Measurements from ENCODE around the gene KLHL25. TPM values are rescaled to one million over a fixed set of nuclear protein-coding genes. Genes with fewer than 3 reads are reported as not detected.
A peak's percentile ranks its signal among the peaks of the same experiment; 100 is the strongest.

KLHL25 gene
- total and polyA plus RNA-seq, 2 of the 8 experiments (the other 6 are each of a cell fraction or from before 2014, with no cell fraction given), result 16.5 to 22.0 TPM

DNA sequence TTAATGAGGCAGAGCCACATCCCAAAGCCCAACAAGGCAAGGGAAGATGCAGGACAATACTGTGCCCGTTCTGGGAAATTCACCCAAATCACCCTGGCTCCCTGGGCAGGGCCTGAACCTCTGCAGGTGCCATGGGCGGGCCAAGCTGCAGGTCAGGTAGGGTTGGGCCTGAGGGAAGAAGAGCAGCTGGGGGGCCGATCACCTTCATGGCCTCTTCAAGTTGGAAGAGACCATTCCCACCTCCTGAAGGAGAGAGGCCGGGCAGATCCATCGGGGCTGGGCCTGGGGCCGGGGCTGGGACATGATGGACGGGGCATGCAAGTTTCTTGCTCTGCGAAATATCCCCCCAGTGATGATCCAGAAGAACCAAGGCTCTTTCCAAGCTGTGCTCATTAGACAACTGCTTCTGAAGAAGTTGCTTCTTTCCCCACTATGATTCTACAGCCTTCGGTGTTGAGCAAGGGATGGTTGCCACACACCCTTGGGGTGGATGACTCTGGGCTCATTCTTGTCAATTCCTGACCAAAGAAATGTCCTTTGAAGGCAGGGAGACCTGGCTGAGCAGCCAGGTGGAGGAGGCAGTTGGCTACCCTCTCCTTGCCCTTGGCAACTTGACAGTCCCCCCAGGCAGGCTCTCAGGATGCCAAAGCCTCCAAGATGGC lies 38.2 kb downstream of the KLHL25 start:
- H3K79me2 ChIP-seq (ENCODE audit: control insufficient read depth in 1 of 2, insufficient read depth in 2 of 2, low read length in 2 of 2), result no peaks in the 10 kb centered on the region
- no peak overlapping the region for H3K23ac ChIP-seq (ENCODE audit: insufficient read length)
- H2BK20ac ChIP-seq (ENCODE audit: low read length), result no peak overlapping the region
- DNase-seq (ENCODE audit: low read depth in 1 of 2, low spot score in 2 of 2) (no peak), FAIRE-seq (no peak)
- H3K27ac ChIP-seq (ENCODE audit: low read depth, low read length), result no peak overlapping the region
- H4K20me1 ChIP-seq (replicated peaks in 1 of 2; ENCODE audit: control insufficient read depth in 1 of 2, insufficient read depth in 2 of 2, low read length in 2 of 2), result peaks cover 2 to 10% of the 10 kb centered on the region in 2 experiments
- H3K4me1 ChIP-seq (replicated peaks in 1 of 4; ENCODE audit: control insufficient read depth in 3 of 4, insufficient read depth in 4 of 4, low read length in 3 of 4), result peaks cover 0 to 15% (median 10%) of the 10 kb centered on the region in 4 experiments; a peak in 6 of 7 replicates
- peaks cover 0 to 7% (median 1%) of the 10 kb centered on the region in 4 experiments; a peak in 4 of 8 replicates for H3K36me3 ChIP-seq (ENCODE audit: control insufficient read depth in 2 of 4, insufficient read depth in 4 of 4, low read length in 3 of 4)
- WGBS, 2 experiments (ENCODE audit: extremely low coverage in 1 of 2, insufficient coverage in 1 of 2, insufficient read length in 1 of 2, insufficient replicate concordance in 2 of 2, low coverage in 1 of 2, low lambda C conversion rate in 2 of 2, missing lambda C conversion rate in 1 of 2), result 94% methylated on average over 8 of the region's 9 CpGs; no CpG with 5 or more reads in 1 of the 2 experiments
- no peak overlapping the region for H2AFZ ChIP-seq (ENCODE audit: low read length)
- no peak overlapping the region for H2BK15ac ChIP-seq (ENCODE audit: low read length)
- H4K8ac ChIP-seq (ENCODE audit: extremely low read depth, insufficient read depth, low read length), result 0 out of 2 replicates have a peak overlapping the region, but pooled peaks have one; percentile 15
- ChIA-PET CTCF (ENCODE audit: partially characterized antibody) (interaction anchor here (0.7 to 1.9 kb wide), 5 partner anchors 14 to 84 kb away, joined by 3 to 4 read pairs (median 3); no protein-coding TSS in a partner anchor), POLR2A (ENCODE audit: partially characterized antibody) (no interaction called here)
- TF ChIP-seq RAD21 (IDR thresholded peaks at IDR 0.05 in 1 of 2, conservative IDR thresholded peaks at IDR 0.05 in 1 of 2; ENCODE audit: low read depth in 2 of 2, low read length in 2 of 2) (no peak), JUND (IDR thresholded peaks at IDR 0.05; ENCODE audit: low read length) (no peak), RBBP5 (IDR thresholded peaks at IDR 0.05; ENCODE audit: borderline replicate concordance, low read depth, low read length) (no peak), CEBPB (IDR thresholded peaks at IDR 0.05; ENCODE audit: low read depth, low read length) (no peak), SAP30 (IDR thresholded peaks at IDR 0.05; ENCODE audit: insufficient read depth, insufficient replicate concordance, low read length) (no peak), BCL11A (IDR thresholded peaks at IDR 0.05; ENCODE audit: low read depth in 2 of 2, low read length in 2 of 2) (no peak), NRF1 (IDR thresholded peaks at IDR 0.05; ENCODE audit: low read depth, low read length) (no peak)
- no peak overlapping the region for H3K4me2 ChIP-seq (ENCODE audit: insufficient read depth in 1 of 2, low read depth in 2 of 2, low read length in 2 of 2)
- peaks cover 2% of the 10 kb centered on the region; the same call in 1 of the 2 replicates for H3K23me2 ChIP-seq (ENCODE audit: low read depth, low read length)
- H3K9ac ChIP-seq (replicated peaks in 1 of 4; ENCODE audit: extremely low read depth in 1 of 4, low read depth in 3 of 4, low read length in 3 of 4), result no peak overlapping the region
- H3K56ac ChIP-seq (replicated peaks; ENCODE audit: insufficient read length, low read depth, low read length), result no peak overlapping the region
- no peak overlapping the region for H4K91ac ChIP-seq (replicated peaks; ENCODE audit: insufficient read length, low read length)
- no peak overlapping the region for H2BK5ac ChIP-seq (ENCODE audit: low read depth, low read length)
- no peak overlapping the region for H3K18ac ChIP-seq (ENCODE audit: extremely low read depth, low read length)
- no peak overlapping the region for H4K5ac ChIP-seq (ENCODE audit: insufficient read length, low read depth, low read length)
- H3K9me3 ChIP-seq (ENCODE audit: insufficient read depth in 2 of 2, low read depth in 1 of 2, low read length in 1 of 2), result no peaks in the 10 kb centered on the region
- no peak overlapping the region for H2AK5ac ChIP-seq (ENCODE audit: low read depth, low read length)
- no peaks in the 10 kb centered on the region for H3K27me3 ChIP-seq (replicated peaks in 1 of 4; ENCODE audit: control insufficient read depth in 3 of 4, extremely low read depth in 1 of 4, insufficient read depth in 3 of 4, low read length in 3 of 4)
- H3K14ac ChIP-seq (ENCODE audit: insufficient read length), result no peak overlapping the region
- H3K4ac ChIP-seq (replicated peaks; ENCODE audit: insufficient read length, low read depth, low read length), result no peak overlapping the region
- H3K4me3 ChIP-seq (ENCODE audit: extremely low read depth in 1 of 4, insufficient read depth in 2 of 4, low read depth in 3 of 4, low read length in 4 of 4), result no peak overlapping the region
- no peak overlapping the region for H2BK12ac ChIP-seq (ENCODE audit: low read depth, low read length)
- H3K79me1 ChIP-seq (ENCODE audit: low read depth, low read length), result peaks cover 5% of the 10 kb centered on the region; the same call in 1 of the 2 replicates
- H2BK120ac ChIP-seq (replicated peaks; ENCODE audit: low read depth, low read length), result no peak overlapping the region
